GM21367 (cell line): Measurements from ENCODE around the gene SDR39U1.

Experiments used
- ATAC-seq: cut with Tn5 transposase; IDR thresholded peaks from one replicate; pipeline ENCODE4 v1.9.1; 2021; ENCODE audit not compliant: unreplicated experiment

The SDR39U1 gene

DNA sequence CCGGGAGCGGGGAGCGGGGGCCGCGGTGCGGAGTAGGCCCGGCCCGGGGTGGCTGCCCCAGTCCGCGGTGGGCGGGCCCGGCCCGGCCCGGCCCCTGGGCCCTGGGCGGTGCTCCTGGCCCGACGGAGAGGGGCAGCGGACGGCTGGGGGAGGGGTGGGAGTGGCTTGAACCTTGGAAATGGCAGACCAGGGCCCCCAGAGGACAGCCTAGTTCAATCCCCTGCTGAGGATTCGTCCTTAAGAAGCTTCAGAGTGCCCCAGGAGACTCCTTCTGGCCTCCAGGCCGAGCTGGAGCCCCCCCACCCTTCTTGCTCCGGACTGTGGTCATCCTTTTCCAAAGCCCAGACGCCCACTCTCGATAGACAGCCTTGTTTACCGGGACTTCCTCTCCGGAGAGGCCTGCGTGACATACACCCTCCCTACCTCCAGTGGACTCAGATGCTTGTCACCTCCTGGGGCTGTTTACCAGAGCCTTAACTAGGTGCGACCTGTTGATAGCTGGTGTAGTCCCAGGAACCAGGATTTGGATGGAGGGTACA is 12.4 kb downstream of the SDR39U1 start:
- ATAC-seq: peak; percentile 42

DNA sequence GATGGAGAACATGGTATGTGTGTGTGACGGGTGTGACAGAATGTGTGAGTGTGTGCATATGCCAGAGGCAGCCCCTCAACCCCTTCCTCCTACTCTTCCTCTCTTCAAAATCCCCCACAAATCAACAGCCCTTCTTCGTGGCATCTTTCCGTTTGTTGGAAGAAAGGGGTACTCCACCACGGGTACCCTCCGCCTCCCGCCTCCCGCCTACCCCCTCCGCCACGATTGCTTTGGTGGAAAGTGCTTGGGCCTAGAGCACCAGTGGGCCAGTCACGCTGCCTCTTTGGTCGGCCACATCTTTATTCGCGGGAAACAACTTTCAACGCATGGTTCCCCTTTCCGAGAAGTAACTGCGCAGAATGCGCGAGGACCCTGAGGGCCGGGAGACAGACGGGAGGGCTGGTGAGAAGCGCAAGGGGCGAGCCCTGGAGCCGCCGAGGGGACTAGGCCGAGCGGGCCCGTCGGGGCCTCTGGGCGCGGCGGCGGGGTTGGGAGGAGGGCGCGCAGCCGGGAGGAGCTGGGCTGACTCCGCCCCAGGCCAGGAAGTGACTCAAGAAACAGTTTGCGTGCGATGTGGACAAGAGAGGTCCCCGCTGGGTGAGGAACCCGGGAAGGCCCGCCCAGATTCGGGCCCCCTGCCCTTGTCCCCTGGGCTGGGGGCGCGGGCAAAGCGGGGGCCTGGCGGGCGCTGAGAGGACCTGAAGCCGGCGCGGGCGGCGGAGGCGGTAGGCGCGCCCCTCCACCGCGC is 13.0 kb downstream of the SDR39U1 start, which contains the start of the genes CBLN3 and KHNYN:
CBLN3 (minus strand) TSS at position 274 of the 748 bp plus-strand sequence. CDS start 614 bp downstream, outside the sequence.
KHNYN (plus strand) TSS at position 560 of the 748 bp plus-strand sequence. CDS start 777 bp downstream, outside the sequence.
- ATAC-seq: peak; percentile 83

DNA sequence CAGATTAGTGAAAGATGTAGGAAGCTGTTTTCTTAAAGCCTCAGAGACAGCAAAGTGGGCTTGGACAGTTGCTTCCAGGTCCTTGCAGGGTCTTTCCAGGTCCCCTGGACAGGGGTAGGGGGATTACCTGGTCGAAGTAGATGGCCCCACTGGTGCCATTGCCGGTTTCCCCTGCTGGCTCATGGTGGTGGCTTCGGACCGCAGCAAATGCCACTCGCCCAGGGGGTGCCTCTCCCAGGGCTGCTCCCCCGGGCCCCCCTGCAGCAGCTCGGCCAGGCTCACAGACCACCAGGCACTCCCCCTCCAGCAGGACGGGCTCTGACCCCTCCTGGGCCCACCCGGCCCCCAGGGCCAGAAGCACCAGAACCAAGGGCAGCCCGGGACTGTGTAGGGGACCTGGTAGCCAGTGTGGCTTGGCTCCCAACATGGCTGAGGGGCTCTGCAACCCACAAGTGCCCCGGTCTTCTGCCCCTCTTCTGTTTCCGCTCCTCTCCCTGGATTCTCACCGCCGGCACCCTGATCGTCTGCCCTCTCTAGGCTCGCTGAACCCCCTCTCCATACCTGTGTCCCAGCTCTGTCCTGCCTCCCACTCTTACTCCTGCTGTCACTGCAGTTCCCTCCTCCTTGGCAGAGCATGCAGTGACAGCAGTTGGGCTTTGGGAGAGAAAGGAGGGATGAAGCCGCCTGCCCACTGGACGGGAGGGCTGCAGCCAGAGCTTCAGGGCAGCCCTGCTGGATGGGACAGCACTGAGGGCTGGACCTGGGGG is 13.8 kb downstream of the SDR39U1 start:
- no peak for ATAC-seq

GRCh38 chr14:24427537-24428508 is 14.8 kb downstream of the SDR39U1 start:
- ATAC-seq: no peak

GRCh38 chr14:24426912-24427536 is 15.6 kb downstream of the SDR39U1 start:
- no peak for ATAC-seq

DNA sequence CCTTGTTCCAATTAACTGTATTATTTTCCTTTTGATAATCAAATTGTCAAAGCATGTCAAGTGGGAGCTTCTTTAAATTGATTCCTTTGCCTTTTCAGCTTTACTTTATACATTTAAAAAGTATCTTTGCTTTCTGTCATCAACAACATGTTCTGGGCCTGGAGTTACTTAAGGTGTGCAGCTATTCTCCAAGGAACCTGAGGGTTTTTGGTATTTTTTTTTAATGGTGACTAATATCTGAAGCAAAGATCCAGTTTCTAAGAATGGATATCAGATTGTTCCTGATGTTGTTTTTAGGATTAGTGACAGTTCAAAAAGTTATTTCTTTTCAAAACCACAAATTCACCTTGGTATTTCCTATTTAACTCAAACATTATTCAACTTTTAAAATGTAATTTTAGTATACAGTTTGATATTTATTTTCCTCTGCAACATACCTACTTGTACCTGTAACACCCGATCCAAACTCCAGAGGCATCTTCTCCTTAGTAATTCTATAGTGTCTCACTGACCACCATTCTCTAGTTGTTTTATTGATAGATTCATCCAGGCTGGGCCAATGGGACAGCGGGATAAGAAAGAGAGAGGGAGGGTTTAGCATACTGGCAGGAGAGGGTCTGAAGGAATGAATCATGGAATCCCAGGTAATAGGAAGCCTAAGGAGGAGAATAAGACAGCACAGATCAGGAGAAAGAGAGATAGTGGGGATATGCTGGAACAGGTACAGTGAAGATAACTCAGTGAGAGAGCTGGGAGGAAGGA is 16.2 kb downstream of the SDR39U1 start:
- ATAC-seq: no peak

DNA sequence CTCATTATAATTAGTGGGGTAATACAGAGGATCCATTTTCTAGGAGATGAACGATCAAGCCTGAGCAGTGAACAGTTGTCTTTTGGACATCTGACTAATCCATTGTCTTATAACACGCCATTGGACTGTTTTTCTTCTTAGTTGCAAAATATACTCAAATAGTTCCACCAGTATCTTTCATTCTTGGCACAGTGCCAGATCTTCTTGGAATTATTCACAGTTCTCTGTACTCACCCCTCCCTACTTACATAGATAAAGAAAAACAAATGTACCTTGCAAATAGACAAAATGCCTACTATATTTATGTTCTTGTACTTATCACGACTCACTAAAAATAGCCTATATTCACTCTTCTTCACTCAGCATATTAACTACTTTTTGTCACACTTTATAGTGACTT is 16.9 kb downstream of the SDR39U1 start:
- ATAC-seq: no peak

GRCh38 chr14:24422694-24423601 is 19.6 kb downstream of the SDR39U1 start:
- ATAC-seq: no peak

- ATAC-seq: no peak
Observed at GRCh38 chr14:24422261-24422660, 20.3 kb downstream of the SDR39U1 start.

DNA sequence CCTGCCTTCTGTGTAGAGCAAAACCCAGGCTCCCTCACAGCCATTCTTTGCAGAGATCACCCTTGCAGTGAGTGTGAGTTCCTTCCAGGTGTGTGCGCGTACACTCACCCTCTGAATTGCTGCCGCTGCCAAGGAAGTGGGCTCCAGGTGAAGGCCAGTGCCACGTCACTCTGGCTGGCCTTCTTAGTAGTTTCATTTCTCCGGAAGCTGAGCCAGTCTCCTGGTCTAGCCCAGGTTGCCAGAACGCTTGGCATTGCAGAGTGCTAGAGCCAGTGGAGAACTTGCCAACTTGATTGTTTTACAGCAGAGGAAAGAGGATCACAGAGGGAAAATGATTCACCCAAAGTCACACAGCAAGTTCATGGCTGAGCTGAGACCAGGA is 24.1 kb downstream of the SDR39U1 start:
- ATAC-seq: no peak

DNA sequence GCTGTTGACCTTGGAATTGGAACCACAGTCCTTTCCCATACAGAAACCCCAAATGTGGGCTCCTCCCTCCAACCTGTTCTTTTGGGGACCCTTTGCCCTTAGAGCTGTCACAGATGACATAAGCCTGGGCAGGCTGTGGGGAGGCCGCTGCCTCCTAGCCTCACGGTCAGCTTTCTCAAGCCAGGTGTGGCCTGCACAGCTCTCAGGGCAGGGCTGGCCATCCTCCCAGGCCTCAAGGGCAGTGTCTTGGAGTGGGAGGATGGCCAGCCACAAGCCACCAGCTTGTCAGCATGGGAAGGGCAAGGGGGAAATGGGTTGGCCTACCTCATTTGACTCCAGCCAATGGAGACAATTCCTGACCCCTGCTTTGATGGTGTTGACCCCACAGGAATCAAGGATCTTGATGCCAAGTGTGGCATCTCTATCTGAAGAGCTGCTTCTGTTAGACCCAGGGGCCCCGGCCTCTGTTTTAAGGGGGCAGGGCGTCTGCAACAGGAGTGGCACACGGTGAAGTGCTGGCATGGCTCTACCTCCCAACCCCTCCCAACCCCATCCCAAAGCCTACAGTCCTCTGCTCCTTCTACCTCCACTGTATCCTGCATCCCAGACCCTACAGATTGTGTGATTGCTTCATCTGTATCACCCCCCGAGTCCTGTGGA is 24.6 kb downstream of the SDR39U1 start:
- ATAC-seq: no peak

DNA sequence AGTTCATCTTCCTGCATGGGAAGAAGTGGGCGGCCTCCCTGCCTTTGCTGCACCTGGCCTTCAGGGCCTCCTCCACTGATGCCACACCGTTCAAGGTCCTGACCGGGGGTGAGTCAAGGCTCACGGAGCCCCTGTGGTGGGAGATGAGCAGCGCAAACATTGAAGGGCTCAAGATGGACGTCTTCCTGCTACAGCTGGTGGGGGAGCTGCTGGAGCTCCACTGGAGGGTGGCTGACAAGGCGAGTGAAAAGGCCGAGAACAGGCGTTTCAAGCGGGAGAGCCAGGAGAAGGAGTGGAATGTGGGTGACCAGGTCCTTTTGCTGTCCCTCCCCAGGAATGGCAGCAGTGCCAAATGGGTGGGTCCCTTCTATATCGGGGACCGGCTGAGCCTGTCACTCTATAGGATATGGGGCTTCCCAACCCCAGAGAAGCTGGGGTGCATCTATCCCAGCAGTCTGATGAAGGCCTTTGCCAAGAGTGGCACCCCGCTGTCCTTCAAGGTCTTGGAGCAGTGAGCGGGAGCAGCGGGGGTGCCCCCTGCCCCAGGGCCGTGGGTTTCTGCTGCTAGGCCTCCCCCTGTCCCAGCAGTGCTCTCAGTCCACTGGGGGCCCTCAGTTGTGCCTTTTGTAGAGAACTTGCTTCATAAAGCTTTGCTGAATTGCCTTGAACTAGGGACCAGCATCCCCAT is 25.5 kb downstream of the SDR39U1 start:
- ATAC-seq: no peak

DNA sequence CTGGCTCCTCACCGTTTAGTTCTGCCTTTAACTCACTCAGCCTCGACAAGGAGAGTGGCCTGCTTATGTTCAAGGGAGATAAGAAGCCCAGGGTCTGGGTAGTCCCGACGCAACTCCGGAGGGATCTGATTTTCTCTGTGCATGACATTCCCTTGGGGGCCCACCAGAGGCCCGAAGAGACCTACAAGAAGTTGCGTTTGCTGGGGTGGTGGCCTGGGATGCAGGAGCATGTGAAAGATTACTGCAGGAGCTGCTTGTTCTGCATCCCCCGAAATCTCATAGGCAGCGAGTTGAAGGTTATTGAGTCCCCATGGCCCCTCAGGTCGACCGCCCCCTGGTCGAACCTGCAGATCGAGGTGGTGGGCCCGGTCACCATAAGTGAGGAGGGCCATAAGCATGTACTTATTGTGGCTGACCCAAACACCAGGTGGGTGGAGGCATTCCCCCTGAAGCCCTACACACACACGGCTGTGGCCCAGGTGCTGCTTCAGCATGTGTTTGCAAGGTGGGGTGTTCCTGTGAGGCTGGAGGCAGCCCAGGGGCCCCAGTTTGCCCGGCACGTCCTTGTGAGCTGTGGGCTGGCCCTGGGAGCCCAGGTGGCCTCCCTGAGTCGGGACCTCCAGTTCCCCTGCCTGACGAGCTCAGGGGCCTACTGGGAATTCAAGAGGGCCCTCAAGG is 26.2 kb downstream of the SDR39U1 start:
- ATAC-seq: no peak

GRCh38 chr14:24415421-24416253 is 26.9 kb downstream of the SDR39U1 start:
- no peak for ATAC-seq

DNA sequence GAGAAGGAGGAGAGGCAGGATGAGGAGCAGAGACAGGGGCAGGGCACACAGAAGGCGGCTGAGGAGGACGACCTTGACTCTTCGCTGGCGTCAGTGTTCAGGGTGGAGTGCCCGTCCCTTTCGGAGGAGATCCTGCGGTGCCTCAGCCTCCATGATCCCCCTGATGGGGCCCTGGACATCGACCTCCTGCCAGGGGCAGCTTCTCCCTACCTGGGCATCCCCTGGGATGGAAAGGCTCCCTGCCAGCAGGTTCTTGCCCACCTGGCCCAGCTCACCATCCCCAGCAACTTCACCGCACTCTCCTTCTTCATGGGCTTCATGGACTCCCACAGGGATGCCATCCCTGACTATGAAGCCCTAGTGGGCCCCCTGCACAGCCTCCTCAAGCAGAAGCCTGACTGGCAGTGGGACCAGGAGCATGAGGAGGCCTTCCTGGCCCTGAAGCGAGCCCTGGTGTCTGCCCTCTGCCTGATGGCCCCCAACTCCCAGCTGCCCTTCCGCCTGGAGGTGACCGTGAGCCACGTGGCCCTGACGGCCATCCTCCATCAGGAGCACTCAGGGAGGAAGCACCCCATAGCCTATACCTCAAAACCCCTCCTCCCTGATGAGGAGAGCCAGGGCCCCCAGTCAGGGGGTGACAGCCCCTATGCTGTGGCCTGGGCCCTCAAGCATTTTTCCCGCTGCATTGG is 27.7 kb downstream of the SDR39U1 start:
- ATAC-seq: no peak
